DMS 273 (cell line): ENCODE data around the gene REC114.

Source experiments
- DNase-seq: peaks from one replicate; lab custom pipeline; 2025; ENCODE audit not compliant: unreplicated experiment; lab: John Stamatoyannopoulos, UW

Gene REC114

DNA sequence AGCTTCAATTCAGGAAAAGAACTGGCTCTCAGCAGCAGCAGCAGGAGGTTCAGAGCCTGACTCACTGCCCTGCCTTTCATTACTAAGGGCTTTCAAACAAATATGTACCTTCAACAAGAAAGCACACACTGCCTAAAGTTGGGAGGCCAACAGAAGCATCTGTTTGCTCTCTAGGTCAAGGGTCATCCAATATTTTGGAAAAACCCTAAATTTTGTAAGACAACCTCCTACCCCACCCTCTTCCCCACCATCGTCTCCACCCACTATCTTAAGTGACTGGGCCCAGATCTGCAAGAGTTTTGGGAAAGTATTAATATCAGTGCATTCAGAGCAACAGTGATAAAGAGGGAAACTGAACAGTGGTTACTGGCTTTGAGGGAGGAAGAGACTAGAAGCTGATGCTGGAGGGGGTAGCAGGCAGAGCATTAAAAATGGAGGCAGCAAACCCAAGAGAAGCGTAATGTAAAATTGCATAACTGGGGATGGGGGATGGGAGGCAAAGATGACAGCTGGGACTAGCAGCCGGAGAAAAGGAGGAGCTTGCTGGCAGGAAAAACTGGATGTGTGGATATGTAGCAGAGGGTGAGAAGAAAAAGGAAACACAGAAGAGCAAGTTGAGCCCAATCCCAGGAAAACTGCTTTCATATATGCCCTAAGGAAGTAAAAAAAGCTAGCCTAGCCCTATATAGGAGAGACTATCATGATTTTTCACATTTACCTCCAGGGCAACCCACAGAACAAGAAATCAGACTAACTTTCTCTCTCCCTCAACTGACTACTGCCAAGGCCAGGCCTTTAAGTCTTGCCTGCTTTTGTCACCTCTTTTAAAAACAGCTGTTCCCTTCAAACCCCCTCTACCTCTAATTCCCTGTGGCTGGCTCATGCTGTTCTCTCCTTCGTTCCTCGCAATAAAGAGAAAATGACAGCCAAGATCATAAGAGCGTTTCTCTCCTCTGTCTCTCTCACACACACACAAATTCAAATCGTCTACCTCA is 158.8 kb downstream of the REC114 start:
- DNase-seq = peak; percentile 80

GRCh38 chr15:73602446-73602843 is 159.5 kb downstream of the REC114 start:
- no peak for DNase-seq

DNA sequence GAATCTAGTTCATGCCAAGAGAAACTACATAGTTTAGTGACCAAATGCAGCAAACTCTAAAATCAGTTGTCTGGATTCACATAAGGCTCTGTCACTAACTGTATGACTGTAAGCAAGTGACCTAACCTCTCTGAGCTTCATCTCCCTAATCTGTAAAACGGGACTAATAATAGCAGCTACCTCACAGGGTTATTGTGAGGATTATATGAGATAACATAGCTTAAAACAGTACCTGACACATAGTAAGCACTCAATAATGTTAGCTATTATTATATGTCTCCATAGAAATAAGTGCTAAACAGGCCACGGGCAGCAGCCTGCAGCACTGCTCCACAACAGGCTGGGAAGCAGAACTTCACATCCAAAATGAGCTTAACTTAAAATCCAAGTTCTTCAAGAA is 160.0 kb downstream of the REC114 start:
- no peak for DNase-seq

GRCh38 chr15:73604477-73604876 is 161.5 kb downstream of the REC114 start:
- DNase-seq = no peak

DNA sequence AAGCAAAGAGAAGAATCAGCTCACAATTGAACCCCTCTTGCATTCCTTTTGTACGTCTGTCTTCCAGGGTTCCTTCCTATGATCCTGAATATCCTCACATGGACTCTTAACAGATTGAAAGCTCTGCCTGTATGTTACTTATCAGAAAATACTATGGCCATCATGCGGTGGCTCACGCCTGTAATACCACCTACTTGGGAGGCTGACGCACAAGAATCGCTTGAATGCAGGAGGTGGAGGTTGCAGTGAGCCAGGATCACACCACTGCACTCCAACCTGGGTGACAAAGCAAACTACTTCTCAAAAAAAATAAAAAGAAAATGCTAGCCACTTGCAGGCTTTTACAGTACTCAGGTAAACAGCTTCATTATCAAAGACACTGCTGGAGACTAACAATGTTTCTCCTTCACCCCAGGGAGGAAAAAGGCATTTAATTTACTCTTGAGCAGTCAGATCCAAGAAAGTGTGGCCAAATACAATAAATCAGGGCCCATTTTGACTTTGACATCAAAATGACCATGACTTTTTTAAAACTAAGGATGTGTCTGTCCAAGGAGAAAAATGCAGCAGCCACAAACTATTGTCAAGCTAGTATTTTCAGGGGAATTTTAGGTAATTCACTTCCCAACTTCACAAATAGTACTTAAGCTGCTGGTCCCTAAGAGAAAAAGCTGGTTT is 162.9 kb downstream of the REC114 start:
- no peak for DNase-seq

DNA sequence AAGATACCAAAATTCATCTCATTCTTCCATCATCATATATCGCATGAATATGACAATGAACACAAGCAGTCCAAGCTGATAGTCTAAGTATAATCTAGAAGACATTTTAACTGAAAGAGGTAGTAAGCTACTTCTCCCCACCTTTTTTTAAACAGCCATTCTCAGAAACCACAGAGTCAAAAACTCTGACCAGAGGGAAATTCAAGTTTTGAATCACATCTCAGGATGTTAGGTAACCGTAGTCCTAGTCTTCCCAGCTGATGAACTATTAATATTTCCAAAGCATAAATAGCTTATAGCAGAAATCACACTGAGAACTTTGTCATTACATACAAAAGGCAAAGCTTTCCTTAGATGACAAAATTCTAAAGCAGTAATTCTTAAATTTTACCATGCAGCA is 164.4 kb downstream of the REC114 start:
- DNase-seq = no peak

- DNase-seq = no peak
These were observed 164.9 kb downstream of the REC114 start for GRCh38 chr15:73607843-73608242.

GRCh38 chr15:73608475-73608874 is 165.5 kb downstream of the REC114 start:
- DNase-seq = no peak

- no peak for DNase-seq
These were observed 166.0 kb downstream of the REC114 start for GRCh38 chr15:73608941-73609340.
